ENCODE results near the gene RPP25. TPM values are rescaled to one million over a fixed set of nuclear protein-coding genes. Genes with fewer than 3 reads are reported as not detected.

Gene RPP25
- total RNA-seq, 6 experiments from 2014 or later, result 0.76 to 1.7 (median 1.5) TPM

DNA sequence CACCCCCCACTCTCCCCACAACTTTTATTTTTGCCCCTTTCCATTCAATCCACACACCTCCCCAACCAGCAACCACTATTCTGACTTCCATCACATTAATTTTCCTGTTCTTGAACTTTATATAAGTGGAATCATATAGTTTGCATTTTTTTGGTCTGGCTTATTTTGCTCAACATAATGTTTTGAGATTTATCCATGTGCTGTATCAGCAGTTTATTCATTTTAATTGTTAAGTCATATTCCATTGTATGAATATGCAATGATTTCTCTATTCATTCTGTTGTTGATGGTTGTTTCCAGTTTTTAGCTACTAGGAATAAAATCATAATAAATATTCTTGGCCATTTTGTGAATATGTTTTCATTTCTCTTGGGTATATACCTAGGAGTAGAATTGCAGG, 33.0 kb upstream of the RPP25 start:
- Mint-ChIP-seq H3K27me3 (ENCODE audit: insufficient read depth) (peaks cover 18% of the 10 kb centered on the region), H3K36me3 (ENCODE audit: low read depth) (no peaks in the 10 kb centered on the region), H3K4me1 (ENCODE audit: low read depth) (peaks cover 5% of the 10 kb centered on the region; the same call in 1 of the 2 replicates), H3K9me3 (no peaks in the 10 kb centered on the region), H3K27ac (no peak overlapping the region), H3K4me3 (no peak overlapping the region)
- TF ChIP-seq CTCF (IDR thresholded peaks at IDR 0.05), result no peak
- DNase-seq, result no peak

GRCh38 chr15:74988007-74988800, 31.6 kb upstream of the RPP25 start:
- Mint-ChIP-seq H3K27me3 (ENCODE audit: insufficient read depth) (peaks cover 17% of the 10 kb centered on the region), H3K4me1 (ENCODE audit: low read depth) (peaks cover 15% of the 10 kb centered on the region), H3K9me3 (no peaks in the 10 kb centered on the region), H3K36me3 (ENCODE audit: low read depth) (no peaks in the 10 kb centered on the region), H3K27ac (no peak overlapping the region), H3K4me3 (no peak overlapping the region)
- peak; percentile 12 for DNase-seq
- TF ChIP-seq CTCF (IDR thresholded peaks at IDR 0.05), result peak; percentile 67

- H3K36me3 Mint-ChIP-seq (ENCODE audit: low read depth), result no peaks in the 10 kb centered on the region
- peaks cover 10% of the 10 kb centered on the region for H3K4me1 Mint-ChIP-seq (ENCODE audit: low read depth)
- no peak overlapping the region for H3K4me3 Mint-ChIP-seq
- no peaks in the 10 kb centered on the region for H3K9me3 Mint-ChIP-seq
- peaks cover 15% of the 10 kb centered on the region for H3K27me3 Mint-ChIP-seq (ENCODE audit: insufficient read depth)
- H3K27ac Mint-ChIP-seq, result no peak overlapping the region
- DNase-seq, result peak; percentile 10
- no peak for TF ChIP-seq CTCF (IDR thresholded peaks at IDR 0.05)
Observed at GRCh38 chr15:74983725-74984231, 27.2 kb upstream of the RPP25 start.

- no peak for DNase-seq
- H3K4me1 Mint-ChIP-seq (ENCODE audit: low read depth), result peaks cover 25% of the 10 kb centered on the region
- peaks cover 15% of the 10 kb centered on the region for H3K27me3 Mint-ChIP-seq (ENCODE audit: insufficient read depth)
- H3K36me3 Mint-ChIP-seq (ENCODE audit: low read depth), result no peaks in the 10 kb centered on the region
- no peak overlapping the region for H3K27ac Mint-ChIP-seq
- TF ChIP-seq CTCF (IDR thresholded peaks at IDR 0.05), result no peak
- no peak overlapping the region for H3K4me3 Mint-ChIP-seq
- no peaks in the 10 kb centered on the region for H3K9me3 Mint-ChIP-seq
Observed at GRCh38 chr15:74982183-74982582, 25.6 kb upstream of the RPP25 start.

DNA sequence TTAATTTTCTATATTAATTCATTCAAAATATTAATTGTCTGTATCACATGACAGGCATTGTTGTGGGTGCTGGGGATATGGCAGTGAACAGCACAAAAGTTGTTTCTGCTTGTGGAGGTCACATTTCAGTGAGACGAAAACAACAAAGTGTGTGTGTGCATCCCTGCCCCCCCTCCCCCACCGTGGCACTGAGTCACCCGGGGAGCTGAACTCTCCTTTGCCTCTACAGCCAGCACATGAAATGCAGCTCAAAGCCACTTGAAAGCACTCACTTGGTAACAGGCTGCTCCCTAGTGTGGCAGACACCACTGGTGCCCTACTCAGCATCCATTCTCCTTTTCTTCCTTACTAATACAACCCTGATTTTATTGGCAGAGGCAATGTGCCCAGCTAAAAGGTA, 21.9 kb upstream of the RPP25 start:
- Mint-ChIP-seq H3K27ac (no peak overlapping the region), H3K4me3 (no peak overlapping the region), H3K4me1 (ENCODE audit: low read depth) (peaks cover 18% of the 10 kb centered on the region), H3K27me3 (ENCODE audit: insufficient read depth) (peaks cover 7% of the 10 kb centered on the region), H3K36me3 (ENCODE audit: low read depth) (no peaks in the 10 kb centered on the region), H3K9me3 (no peaks in the 10 kb centered on the region)
- no peak for TF ChIP-seq CTCF (IDR thresholded peaks at IDR 0.05)
- no peak for DNase-seq
